Mesothelial cell of epicardium (in vitro differentiated cells): ENCODE data around the gene CPSF2. TPM values are rescaled to one million over a fixed set of nuclear protein-coding genes. Genes with fewer than 3 reads are reported as not detected.

ENCODE experiments used
- DNase-seq, 2 experiments: peaks; one replicate each; pipeline ENCODE4 v3.0.0; 2021; ENCODE audit warnings: low spot score in 2 of 2; ENCODE audit not compliant: unreplicated experiment in 2 of 2
- H3K27ac Mint-ChIP-seq: 2 replicates; pipeline ENCODE4 v1.8.0; 2021; ENCODE audit warnings: mixed read lengths
- H3K27me3 Mint-ChIP-seq: 2 replicates; pipeline ENCODE4 v1.8.0; 2021; ENCODE audit warnings: low read depth, mixed read lengths
- H3K36me3 Mint-ChIP-seq: 2 replicates; pipeline ENCODE4 v1.8.0; 2021; ENCODE audit warnings: mixed read lengths
- H3K4me1 Mint-ChIP-seq: 2 replicates; pipeline ENCODE4 v1.8.0; 2021; ENCODE audit warnings: mixed read lengths
- H3K4me3 Mint-ChIP-seq: 2 replicates; pipeline ENCODE4 v1.8.0; 2021; ENCODE audit warnings: mild to moderate bottlenecking, moderate library complexity, mixed read lengths
- H3K9me3 Mint-ChIP-seq: 2 replicates; pipeline ENCODE4 v1.8.0; 2021; ENCODE audit warnings: mixed read lengths
- total RNA-seq: library from RNA; stranded (reverse); gene quantifications from 3 replicates; pipeline ENCODE4 v1.2.1, GENCODE V29; 2021
- TF ChIP-seq, protein P1 (sequence below): fragments of 200-600 bp; sonication (generic); IDR thresholded peaks from one replicate; pipeline ENCODE4 v1.5.0; 2021; ENCODE audit warnings: antibody characterized with exemption; ENCODE audit not compliant: unreplicated experiment

CPSF2 gene
- total RNA-seq, 1 donor from 2014 or later: 58.1 TPM

DNA sequence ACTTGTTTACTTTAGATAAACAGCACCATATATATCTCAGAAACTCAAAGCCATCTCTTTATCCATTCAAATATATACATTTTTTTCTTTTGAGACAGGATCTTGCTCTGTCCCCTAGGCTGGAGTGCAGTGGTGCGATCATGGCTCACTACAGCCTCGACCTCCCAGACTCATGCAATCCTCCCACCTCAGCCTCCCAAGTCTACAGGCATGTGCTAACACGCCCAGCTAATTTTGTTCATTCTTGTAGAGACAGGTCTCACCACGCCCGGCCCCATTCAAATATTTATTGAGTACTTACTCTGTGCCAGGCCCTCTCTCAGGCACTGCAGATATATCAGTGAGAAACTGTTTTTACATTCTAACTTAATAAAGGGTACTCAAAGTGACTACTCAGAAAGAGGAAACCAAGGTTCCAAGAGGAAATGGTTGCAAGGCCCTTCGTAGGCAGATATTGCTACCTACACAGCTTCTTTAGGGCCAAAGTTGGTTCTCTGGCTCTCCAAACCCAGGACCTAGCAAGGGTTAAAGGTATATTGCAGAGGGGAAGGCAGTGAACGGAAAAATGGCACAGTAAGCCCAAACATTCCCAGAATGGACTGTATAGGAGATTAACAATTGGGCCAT, 18.3 kb upstream of the CPSF2 start:
- H3K36me3 Mint-ChIP-seq: no peaks in the 10 kb centered on the region
- H3K4me3 Mint-ChIP-seq: no peak overlapping the region
- H3K27ac Mint-ChIP-seq: no peak overlapping the region

DNA sequence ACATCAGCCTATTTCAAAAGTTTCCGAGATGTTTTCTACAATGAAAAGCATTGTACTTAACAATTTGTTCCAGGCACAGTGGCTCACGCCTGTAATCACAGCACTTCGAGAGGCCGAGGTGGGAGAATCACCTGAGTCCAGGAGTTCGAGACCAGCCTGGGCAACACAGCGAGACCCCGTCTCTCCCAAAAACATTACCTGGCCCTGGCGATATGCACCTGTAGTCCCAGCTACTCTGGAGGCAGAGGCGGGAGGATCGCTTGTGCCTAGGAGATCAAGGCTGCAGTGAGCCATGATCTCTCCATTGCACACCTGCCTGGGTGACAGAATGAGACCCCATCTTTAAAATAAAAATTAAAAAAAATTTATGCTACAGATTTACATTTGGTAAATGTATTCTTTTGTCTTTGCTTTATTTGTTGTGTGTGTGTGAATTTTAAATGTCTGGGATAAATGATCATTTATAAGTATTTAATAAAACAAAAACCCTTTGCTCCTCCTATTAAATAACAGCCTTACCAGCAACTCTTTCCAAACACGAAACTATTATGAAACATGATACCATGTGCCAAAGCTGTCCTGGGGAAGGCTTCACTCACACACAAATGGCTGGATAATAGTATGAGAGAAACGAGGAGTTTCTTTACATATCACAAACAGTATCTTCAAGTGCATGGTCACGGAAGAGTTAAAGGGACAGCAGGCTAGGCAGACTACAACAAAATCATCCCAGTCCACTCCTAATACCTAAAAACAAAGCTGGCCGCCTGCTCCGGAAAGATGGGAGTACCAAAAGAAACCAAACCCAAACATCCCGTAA, 16.5 kb upstream of the CPSF2 start:
- H3K4me1 Mint-ChIP-seq: peaks cover 20% of the 10 kb centered on the region
- no peak for DNase-seq
- H3K27me3 Mint-ChIP-seq: peaks cover 3% of the 10 kb centered on the region
- H3K4me3 Mint-ChIP-seq: peak overlapping the region; percentile 92
- TF ChIP-seq, protein P1, sequence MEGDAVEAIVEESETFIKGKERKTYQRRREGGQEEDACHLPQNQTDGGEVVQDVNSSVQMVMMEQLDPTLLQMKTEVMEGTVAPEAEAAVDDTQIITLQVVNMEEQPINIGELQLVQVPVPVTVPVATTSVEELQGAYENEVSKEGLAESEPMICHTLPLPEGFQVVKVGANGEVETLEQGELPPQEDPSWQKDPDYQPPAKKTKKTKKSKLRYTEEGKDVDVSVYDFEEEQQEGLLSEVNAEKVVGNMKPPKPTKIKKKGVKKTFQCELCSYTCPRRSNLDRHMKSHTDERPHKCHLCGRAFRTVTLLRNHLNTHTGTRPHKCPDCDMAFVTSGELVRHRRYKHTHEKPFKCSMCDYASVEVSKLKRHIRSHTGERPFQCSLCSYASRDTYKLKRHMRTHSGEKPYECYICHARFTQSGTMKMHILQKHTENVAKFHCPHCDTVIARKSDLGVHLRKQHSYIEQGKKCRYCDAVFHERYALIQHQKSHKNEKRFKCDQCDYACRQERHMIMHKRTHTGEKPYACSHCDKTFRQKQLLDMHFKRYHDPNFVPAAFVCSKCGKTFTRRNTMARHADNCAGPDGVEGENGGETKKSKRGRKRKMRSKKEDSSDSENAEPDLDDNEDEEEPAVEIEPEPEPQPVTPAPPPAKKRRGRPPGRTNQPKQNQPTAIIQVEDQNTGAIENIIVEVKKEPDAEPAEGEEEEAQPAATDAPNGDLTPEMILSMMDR: no peak
- H3K36me3 Mint-ChIP-seq: no peaks in the 10 kb centered on the region
- H3K9me3 Mint-ChIP-seq: no peaks in the 10 kb centered on the region
- H3K27ac Mint-ChIP-seq: peak overlapping the region; percentile 97

More for the DNA sequence above, 18.3 kb upstream of the CPSF2 start:
- Mint-ChIP-seq H3K9me3 (no peaks in the 10 kb centered on the region), H3K27me3 (peaks cover 3% of the 10 kb centered on the region), H3K4me1 (peaks cover 15% of the 10 kb centered on the region)
- no peak for DNase-seq
- TF ChIP-seq, protein P1: no peak

DNA sequence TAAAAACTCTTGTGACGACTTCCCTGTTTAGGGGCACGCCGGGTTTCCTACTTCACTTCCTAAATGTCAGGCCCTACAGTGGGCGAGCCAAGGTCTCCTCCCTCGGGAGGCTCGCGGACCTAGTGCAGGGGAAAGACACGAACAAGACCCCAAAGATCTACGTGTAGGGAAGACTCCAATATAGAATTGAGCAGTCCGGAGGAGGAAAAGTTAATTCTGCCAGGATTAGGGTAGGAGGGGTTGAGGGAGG, 16.0 kb upstream of the CPSF2 start:
- Mint-ChIP-seq H3K4me1 (peaks cover 20% of the 10 kb centered on the region), H3K4me3 (peak overlapping the region; percentile 92), H3K27ac (peak overlapping the region; percentile 97), H3K27me3 (peaks cover 3% of the 10 kb centered on the region), H3K9me3 (no peaks in the 10 kb centered on the region), H3K36me3 (no peaks in the 10 kb centered on the region)
- DNase-seq: peak in 1 of 2 experiments; percentile 49
- TF ChIP-seq, protein P1: no peak

DNA sequence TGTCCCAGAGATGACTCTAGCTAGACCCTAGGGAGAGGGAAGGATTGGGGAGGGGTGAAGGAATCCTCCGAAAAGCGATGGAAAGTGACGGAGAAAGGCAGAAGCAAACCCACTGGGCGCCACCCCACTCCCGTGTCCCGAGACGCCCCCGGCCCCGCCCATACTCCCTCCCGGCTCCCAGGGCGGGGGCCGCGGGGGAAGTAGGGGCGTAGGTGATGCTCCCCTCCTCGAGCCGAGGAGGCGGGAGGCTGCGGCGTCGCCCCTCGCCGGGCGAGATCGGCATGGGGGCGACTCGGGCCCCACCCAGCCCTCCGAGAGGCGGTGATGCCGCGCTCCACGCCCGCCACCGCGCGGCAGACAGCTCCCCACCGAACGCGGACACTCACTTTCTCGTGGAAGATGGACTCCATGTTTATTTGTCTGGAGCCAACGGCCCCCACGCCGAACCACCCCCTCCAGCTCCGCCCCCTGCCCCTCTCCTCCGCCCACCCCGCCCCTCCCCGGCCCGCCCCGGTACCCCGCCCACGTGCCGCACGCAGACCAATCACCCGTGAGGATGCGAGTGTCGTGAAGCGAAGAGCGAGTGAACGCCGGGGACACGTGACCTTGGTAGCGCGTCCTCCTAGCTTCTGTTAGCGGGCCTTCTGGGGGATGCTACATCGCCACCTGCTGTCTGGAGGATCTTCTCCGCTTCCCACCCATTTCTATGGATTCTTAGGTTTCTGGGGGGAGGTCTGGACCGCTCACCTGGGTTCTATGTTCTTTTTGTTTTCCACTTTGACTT, 15.4 kb upstream of the CPSF2 start, which contains the start of gene ATXN3:
Gene ATXN3, minus strand, starts transcription at position 440 of the 784 bp plus-strand sequence. Its CDS starts 30 bp downstream, at position 410.
- TF ChIP-seq, protein P1: no peak
- Mint-ChIP-seq H3K9me3 (no peaks in the 10 kb centered on the region), H3K36me3 (no peaks in the 10 kb centered on the region), H3K4me3 (peak within 1 kb of the TSS; percentile 92), H3K27ac (peak within 1 kb of the TSS; percentile 97), H3K27me3 (peaks cover 3% of the 10 kb centered on the region), H3K4me1 (peaks cover 20% of the 10 kb centered on the region)
- peak; percentile 90 to 97 for DNase-seq

DNA sequence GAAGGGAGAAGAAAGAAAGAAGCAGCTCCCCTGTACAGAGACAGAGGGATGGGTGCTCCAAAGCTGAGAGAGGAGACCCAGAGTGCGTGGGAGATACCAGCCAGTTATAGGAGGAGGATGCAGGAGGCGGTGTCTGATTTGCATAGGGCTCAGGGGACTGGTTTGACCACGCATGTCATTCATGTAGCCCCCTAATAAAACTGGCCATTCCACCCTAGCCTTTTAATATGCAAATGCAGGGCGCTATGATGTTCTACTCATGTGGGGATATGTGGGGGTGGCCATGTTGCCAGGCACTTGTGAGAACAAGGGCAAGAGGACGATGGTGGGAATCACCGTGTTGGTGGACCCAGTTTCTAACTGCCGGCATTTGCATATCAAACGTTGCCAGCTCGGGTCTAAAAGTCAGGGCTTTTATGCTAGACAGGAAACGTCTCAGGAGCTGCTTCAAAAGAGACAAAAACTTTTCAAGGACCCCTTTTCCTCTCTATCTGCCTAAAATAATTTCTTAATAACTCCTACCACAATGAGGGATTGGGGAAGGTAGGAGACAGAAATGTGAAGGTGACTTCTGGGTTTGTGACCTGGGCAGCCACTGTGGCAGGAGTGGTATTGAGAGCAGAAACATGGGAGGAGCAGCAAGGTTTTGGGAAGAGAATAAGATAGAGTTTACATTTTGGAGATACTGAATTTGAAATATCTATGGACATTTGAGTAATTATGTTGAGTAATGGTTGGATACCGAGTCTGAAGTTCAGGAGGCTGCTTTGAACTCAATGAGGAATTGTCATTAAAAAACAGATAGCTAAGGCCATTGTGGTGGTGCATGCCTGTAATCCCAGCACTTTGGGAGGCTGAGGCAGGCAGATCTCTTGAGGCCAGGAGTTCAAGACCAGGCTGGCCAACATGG, 13.2 kb upstream of the CPSF2 start:
- Mint-ChIP-seq H3K27me3 (peaks cover 3% of the 10 kb centered on the region), H3K27ac (peak overlapping the region; percentile 13), H3K4me1 (peaks cover 18% of the 10 kb centered on the region), H3K4me3 (peak overlapping the region; percentile 42), H3K36me3 (no peaks in the 10 kb centered on the region), H3K9me3 (no peaks in the 10 kb centered on the region)
- no peak for DNase-seq
- TF ChIP-seq, protein P1: no peak
